GM21360 (cell line): Measurements from ENCODE around the gene GLUL.
"Not testable (repeated sequence)": the region's sequence is repeated elsewhere in the genome, so short reads cannot be mapped to it uniquely, and the experiment has no call there.

Source experiments
- ATAC-seq: cut with Tn5 transposase; IDR thresholded peaks from one replicate; pipeline ENCODE4 v1.9.1; 2021; ENCODE audit warnings: mild to moderate bottlenecking, moderate library complexity; ENCODE audit not compliant: unreplicated experiment

Gene GLUL

DNA sequence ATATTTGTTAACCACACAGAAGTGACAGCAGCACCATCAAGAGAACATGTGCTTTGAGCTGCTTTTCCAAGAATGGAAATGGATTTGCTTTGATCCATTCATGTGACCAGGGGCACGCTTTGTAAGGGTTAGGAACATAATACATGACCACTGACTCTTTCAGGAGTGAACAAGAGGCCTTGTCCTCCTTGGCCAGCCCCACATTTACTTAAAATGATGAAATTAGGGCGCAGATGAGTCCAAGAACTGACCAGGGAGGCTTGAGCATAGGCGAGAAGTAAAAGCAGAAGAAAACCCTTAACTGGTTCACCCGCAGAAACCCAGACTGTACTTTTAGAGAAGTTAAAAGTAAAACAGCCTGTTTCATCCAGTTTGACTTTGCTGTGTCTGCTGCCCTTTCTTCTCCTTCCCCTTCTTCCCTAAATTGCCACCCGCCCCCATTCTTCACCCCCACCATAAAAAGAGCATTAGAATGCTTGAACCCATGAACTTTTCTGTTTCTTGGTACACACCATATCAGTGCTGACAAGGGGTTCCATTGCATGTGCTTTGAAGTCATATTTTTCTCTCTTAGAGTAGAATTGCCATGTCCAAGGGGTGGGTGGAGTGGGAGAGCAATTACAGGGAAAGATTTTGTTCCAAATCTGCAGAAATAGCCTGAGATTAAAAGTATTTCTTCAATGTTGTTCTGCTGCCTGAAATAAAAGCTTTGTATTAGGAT, 2.6 kb upstream of the GLUL start:
- no peak for ATAC-seq

- ATAC-seq, result peak; percentile 11
These were observed 749 bp upstream of the GLUL start for GRCh38 chr1:182392050-182393028.

DNA sequence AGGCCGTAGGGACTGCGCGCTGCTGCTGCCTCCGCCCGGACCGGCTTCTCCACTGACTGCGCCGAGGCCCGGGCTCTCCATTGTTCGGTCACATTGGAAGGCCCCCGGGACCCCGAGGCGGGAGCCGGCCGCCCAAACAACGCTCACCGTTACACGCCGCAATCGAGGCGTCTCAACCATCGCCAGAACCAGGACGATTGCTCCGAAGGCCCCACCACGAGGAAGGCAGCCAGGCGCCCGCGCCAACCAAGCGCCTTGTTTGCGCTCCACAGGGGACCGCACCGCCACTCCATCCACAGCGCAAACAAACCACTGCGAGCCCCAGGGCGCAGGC, 595 bp downstream of the GLUL start:
- no peak for ATAC-seq

DNA sequence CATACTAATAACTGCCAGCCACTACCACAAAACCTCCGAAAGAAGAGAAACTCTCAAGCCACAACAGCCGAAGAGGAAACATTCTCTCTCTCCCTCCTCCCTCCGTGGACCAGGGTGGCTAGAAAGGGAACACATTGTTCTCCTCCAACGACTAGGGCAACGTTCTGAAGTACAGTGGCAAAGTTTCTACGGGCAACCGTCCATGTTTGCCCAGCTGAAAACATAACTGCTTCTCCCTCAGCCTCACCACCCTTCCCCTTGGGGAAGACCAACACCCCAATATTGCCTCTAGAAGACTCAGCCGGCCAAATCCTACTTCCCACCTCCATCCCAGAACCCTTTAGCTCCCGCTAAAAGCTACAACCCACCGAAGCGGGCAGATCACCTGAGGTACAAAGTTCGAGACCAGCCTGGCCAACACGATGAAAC, 2.0 kb downstream of the GLUL start:
- ATAC-seq, result no peak

DNA sequence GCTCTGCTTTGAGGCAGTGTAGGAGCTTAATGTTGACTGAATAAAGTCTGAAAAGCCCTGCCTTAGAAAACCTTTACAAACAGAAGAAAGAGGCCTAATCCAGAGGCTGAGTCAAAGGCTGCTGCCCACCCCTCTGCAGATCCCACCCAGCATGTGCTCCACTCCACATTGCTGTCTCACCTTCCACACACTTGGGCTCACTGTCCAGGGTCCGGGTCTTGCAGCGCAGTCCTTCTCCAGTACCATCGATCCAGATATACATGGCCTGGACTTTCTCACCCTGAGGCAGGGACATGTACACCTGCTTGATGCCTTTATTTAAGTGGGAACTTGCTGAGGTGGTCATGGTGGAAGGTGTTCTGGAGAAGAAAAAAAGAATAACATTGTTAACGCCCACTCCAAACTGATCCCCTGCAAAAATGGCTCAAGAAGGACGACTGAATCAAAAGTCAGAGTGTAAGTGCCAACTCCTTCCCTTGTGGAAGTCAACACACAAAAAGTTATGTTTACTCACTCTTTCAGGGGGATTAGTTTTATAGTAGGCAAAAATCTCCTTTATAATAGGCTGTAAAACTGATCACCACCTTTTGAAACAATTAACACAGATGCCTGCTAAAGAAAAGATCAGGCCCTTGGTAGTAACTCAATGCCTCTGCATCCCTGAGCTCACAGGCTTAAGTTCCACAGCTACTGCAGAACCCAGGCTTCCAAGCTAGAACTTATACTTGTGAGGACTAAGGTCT, 3.0 kb downstream of the GLUL start:
- ATAC-seq, result no peak

DNA sequence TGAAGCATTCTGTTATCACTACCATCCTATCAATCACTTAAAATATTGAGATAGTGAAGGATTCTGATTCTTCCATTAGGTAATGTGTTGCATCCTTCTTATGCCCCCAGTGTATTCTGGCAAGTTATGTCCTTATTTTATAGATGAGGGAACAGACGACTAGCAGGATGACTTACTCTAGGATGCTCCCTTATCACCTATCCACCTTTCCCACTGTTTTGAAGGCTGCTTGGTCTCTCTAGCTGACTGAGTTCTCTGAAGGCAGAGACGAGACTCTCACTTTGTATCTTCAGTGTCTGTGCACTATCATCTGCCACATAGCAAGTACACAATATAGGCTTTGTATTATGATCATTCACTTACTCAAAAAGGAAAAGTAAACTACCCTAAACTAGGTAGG, 4.0 kb downstream of the GLUL start:
- ATAC-seq, result no peak

GRCh38 chr1:182386980-182387379, 4.6 kb downstream of the GLUL start:
- no peak for ATAC-seq

DNA sequence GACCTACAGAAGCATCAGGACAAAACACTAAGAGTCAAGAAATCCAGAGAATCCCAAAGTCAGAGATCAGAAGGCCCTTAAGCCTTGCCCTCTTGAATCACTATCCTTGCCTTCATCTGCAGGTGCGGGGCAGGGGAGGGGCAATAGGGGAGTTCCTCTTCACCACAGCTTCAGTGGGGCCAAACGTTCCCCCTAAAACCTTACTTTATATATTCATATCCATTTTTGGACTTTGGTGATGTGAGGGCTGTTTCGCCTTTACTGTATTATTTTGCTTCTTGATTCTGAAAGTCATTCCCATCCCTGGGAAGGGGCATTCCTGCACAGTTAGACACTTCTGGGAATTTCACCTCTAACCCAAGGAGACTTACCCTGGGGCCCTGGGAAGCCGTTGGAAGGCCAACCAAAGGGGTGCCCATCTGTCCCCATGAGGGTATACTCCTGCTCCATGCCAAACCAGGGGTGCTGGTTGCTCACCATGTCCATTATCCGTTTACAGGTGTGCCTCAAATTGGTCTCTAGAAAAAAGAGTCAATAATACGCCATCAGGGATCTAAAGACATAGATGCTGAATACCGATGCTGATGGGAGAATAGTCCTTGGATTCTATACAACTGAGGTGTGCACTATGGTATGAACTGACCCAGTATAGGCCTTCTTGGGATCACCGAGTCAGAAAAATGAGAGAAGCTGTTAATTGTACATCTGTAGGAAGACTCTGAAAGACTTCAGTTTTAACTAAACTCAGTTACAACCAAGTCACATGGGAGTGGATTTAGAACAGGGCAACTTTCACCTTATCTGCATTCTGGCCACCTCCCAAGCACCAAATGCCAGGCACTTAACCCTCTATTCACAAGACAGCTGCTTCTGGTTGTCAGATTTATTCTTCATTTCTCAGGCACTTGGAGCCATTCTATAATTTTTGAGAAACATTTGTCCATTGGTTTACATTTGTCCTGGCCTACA, 5.4 kb downstream of the GLUL start:
- no peak for ATAC-seq

GRCh38 chr1:182384387-182384960, 7.1 kb downstream of the GLUL start:
- ATAC-seq, result no peak

DNA sequence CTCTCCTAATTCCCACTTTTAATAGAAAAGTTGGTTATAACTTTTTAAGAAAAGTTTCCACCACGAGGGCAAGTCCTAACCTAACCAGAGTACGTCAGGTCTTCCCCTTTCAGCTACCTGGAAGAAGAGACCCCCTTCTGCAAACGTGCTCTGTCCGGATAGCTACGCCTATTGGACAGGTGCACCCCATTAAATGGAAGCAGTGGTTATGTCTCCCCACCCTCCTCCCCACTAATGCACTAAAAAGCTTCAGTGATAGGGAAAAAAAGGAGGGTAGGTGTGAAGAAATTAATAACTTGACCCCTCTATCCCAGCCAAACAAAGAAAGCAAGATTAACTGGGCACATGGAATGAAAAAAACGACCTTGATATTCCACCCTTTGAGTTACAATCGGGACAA, 7.7 kb downstream of the GLUL start:
- ATAC-seq, result no peak

- ATAC-seq, result no peak
These were observed 8.4 kb downstream of the GLUL start for GRCh38 chr1:182383037-182383661.

GRCh38 chr1:182381962-182382819, 9.4 kb downstream of the GLUL start:
- ATAC-seq, result no peak

- ATAC-seq, result no peak
These were observed 11.4 kb downstream of the GLUL start for GRCh38 chr1:182380199-182380598.

- not testable (repeated sequence) for ATAC-seq
These were observed 11.8 kb downstream of the GLUL start for GRCh38 chr1:182379781-182380180.

GRCh38 chr1:182376936-182377574, 14.5 kb downstream of the GLUL start:
- ATAC-seq, result no peak

- ATAC-seq, result no peak
These were observed 17.3 kb downstream of the GLUL start for GRCh38 chr1:182374101-182374834.

GRCh38 chr1:182370532-182370931, 21.1 kb downstream of the GLUL start:
- no peak for ATAC-seq
